Measurements from ENCODE around the gene TMEM63C.

DNA sequence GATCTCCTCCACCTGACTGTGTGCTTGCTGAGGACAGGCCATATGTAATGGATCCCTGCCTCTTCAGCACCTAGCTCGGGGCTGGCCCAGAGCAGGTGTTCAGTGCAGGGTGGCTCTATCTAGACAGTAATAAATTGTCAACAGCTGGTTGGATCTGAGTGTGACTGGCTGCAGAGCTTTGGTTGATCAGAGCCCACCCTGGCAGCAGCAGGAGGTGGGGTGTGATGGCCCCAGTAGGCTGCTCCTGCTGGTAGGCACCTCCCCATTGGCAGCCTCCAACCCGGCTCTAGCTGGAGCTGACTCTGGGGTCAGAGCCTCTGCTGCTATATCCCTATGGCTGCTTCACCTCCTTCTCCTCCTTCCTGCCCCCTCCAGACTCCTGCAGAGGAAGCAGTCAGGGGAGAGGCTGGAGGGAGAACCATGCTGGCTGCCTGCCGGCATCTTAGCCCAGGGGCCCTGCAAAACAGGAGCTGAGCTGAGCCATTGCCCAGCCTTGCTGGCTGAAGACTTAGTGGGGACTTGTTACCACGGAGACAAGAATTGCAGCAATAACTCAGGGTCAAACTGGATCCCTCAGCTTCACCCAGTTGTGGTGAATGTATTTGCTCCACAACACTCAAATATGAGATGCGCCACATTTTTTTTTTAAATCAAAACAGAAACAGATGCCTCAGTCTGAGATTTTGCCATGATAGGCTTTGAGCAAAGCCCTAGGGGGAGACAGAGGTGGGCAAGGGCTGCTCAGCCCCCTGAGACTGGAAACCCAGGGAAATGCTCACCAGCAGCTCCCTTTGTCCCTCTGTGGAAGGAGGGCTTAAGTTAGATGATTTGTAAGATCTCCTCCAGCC is 22.2 kb downstream of the TMEM63C start:
- TF ChIP-seq, protein P1, sequence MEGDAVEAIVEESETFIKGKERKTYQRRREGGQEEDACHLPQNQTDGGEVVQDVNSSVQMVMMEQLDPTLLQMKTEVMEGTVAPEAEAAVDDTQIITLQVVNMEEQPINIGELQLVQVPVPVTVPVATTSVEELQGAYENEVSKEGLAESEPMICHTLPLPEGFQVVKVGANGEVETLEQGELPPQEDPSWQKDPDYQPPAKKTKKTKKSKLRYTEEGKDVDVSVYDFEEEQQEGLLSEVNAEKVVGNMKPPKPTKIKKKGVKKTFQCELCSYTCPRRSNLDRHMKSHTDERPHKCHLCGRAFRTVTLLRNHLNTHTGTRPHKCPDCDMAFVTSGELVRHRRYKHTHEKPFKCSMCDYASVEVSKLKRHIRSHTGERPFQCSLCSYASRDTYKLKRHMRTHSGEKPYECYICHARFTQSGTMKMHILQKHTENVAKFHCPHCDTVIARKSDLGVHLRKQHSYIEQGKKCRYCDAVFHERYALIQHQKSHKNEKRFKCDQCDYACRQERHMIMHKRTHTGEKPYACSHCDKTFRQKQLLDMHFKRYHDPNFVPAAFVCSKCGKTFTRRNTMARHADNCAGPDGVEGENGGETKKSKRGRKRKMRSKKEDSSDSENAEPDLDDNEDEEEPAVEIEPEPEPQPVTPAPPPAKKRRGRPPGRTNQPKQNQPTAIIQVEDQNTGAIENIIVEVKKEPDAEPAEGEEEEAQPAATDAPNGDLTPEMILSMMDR (conservative IDR thresholded peaks at IDR 0.05) = no peak
- TF ChIP-seq ZFX (IDR thresholded peaks at IDR 0.05) = no peak
